ENCODE measurements around the gene IGSF9B. TPM values are rescaled to one million over a fixed set of nuclear protein-coding genes. Genes with fewer than 3 reads are reported as not detected.

IGSF9B gene
- total and polyA plus RNA-seq, 9 of the 15 experiments (the other 6 are each of a cell fraction or from before 2014, with no cell fraction given) = 0.09 TPM; not detected in 8

GRCh38 chr11:133930767-133931448, 25.9 kb downstream of the IGSF9B start (continued):
- TF ChIP-seq XRCC5 (IDR thresholded peaks at IDR 0.05; ENCODE audit: low read depth, low read length) = no peak

GRCh38 chr11:133930053-133930766, 26.6 kb downstream of the IGSF9B start:
- FAIRE-seq = no peak

More at GRCh38 chr11:133930053-133930766, 26.6 kb downstream of the IGSF9B start:
- Histone ChIP-seq H3K4me2 (ENCODE audit: insufficient read depth, low read length) (no peak overlapping the region), H3K36me3 (ENCODE audit: control insufficient read depth, insufficient read depth, low read length) (no peaks in the 10 kb centered on the region), H3K79me2 (ENCODE audit: control insufficient read depth, insufficient read depth, low read length) (no peaks in the 10 kb centered on the region), H4K20me1 (replicated peaks; ENCODE audit: control insufficient read depth, insufficient read depth, low read length) (peaks cover 10% of the 10 kb centered on the region), H3K4me3 (no peak overlapping the region), H3K4me1 (replicated peaks in 1 of 2; ENCODE audit: control insufficient read depth in 2 of 2, insufficient read depth in 2 of 2, low read length in 2 of 2) (peaks cover 0 to 23% of the 10 kb centered on the region in 2 experiments; a peak in 2 of 5 replicates), H3K9ac (ENCODE audit: insufficient read depth in 1 of 2, low read depth in 2 of 2, low read length in 2 of 2) (no peak overlapping the region), H2AFZ (ENCODE audit: low read depth, low read length) (no peak overlapping the region), H3K9me3 (replicated peaks; ENCODE audit: control insufficient read depth, insufficient read depth, low read depth, low read length) (no peaks in the 10 kb centered on the region), H3K27me3 (ENCODE audit: control insufficient read depth in 2 of 2, insufficient read depth in 2 of 2, low read length in 2 of 2) (peaks cover 2 to 60% of the 10 kb centered on the region in 2 experiments; a peak in 3 of 5 replicates), H3K27ac (ENCODE audit: extremely low read depth, low read depth, low read length) (no peak overlapping the region), H3K9me1 (ENCODE audit: control insufficient read depth, insufficient read depth, low read length) (no peaks in the 10 kb centered on the region)
- ChIA-PET CTCF (ENCODE audit: low intra/inter-chr PET ratio) (no interaction called here), POLR2A (no interaction called here)
- in situ Hi-C loops (cut with MboI) (no loop called here), intact Hi-C loops (cut with micrococcal nuclease) (loop anchor here (2.0 kb wide), 1 partner anchor 209 kb away; no protein-coding TSS in a partner anchor)
- no TSS peak for BruUV-seq (replicated peaks)
- TF ChIP-seq HNRNPK (IDR thresholded peaks at IDR 0.05; ENCODE audit: low read depth, low read length, poor library complexity, severe bottlenecking) (no peak), SMAD2 (IDR thresholded peaks at IDR 0.05; ENCODE audit: low read depth, low read length) (no peak), SLC30A9 (CRISPR knock-in tag; IDR thresholded peaks at IDR 0.05) (no peak), ZNF184 (CRISPR knock-in tag; IDR thresholded peaks at IDR 0.05) (no peak), ARID1B (IDR thresholded peaks at IDR 0.05) (no peak), ZNF274 (IDR thresholded peaks at IDR 0.05; ENCODE audit: borderline replicate concordance, low read depth, low read length) (no peak), ZC3H8 (IDR thresholded peaks at IDR 0.05) (no peak), POLR2AphosphoS2 (IDR thresholded peaks at IDR 0.05; ENCODE audit: low read length) (no peak), THAP7 (CRISPR knock-in tag; IDR thresholded peaks at IDR 0.05) (no peak), ETS2 (tag; IDR thresholded peaks at IDR 0.05; ENCODE audit: borderline replicate concordance, poor library complexity, severe bottlenecking) (no peak), SAFB2 (IDR thresholded peaks at IDR 0.05; ENCODE audit: borderline replicate concordance, low read depth, low read length, severe bottlenecking) (no peak), ZNF717 (CRISPR knock-in tag; IDR thresholded peaks at IDR 0.05) (no peak), FOSL1 (tag; conservative IDR thresholded peaks at IDR 0.05) (no peak), GTF2A2 (tag; IDR thresholded peaks at IDR 0.05) (no peak), KLF13 (tag; IDR thresholded peaks at IDR 0.05; ENCODE audit: borderline replicate concordance, low read depth) (no peak), NONO (IDR thresholded peaks at IDR 0.05; ENCODE audit: low read depth in 2 of 2, low read length in 1 of 2) (no peak), FOXJ2 (tag; IDR thresholded peaks at IDR 0.05) (no peak)
- TF ChIP-seq, protein P1, sequence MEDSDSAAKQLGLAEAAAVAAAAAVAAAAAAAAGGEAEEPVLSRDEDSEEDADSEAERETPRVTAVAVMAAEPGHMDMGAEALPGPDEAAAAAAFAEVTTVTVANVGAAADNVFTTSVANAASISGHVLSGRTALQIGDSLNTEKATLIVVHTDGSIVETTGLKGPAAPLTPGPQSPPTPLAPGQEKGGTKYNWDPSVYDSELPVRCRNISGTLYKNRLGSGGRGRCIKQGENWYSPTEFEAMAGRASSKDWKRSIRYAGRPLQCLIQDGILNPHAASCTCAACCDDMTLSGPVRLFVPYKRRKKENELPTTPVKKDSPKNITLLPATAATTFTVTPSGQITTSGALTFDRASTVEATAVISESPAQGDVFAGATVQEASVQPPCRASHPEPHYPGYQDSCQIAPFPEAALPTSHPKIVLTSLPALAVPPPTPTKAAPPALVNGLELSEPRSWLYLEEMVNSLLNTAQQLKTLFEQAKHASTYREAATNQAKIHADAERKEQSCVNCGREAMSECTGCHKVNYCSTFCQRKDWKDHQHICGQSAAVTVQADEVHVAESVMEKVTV (CRISPR knock-in tag; IDR thresholded peaks at IDR 0.05) = no peak
- no peak for DNase-seq (ENCODE audit: extremely low read depth in 1 of 4, low spot score in 3 of 4)
- peak; percentile 20 for ATAC-seq
- WGBS (ENCODE audit: insufficient coverage, low coverage, missing lambda C conversion rate) = 14% methylated on average over 27 of the region's 27 CpGs
